Upper lobe of right lung (tissue), 1 donor: ENCODE measurements around the gene PGM5. TPM values are rescaled to one million over a fixed set of nuclear protein-coding genes. Genes with fewer than 3 reads are reported as not detected.

ENCODE experiments used
- ATAC-seq: fragments of 200-7000 bp; cut with Tn5 transposase; one replicate; pipeline ENCODE4 v1.9.1; 2020; ENCODE audit warnings: mild to moderate bottlenecking, moderate library complexity
- DNase-seq: peaks from one replicate; pipeline ENCODE4 v3.0.0-alpha.2; 2020
- H3K27ac ChIP-seq: fragments of 200-600 bp; one replicate; pipeline ENCODE4 v1.8.0; 2022
- H3K27me3 ChIP-seq: fragments of 200-600 bp; one replicate; pipeline ENCODE4 v1.8.0; 2022; ENCODE audit warnings: mild to moderate bottlenecking
- H3K36me3 ChIP-seq: fragments of 200-600 bp; one replicate; pipeline ENCODE4 v1.8.0; 2022
- H3K4me1 ChIP-seq: fragments of 200-600 bp; one replicate; pipeline ENCODE4 v1.8.0; 2022
- H3K4me3 ChIP-seq: fragments of 200-600 bp; one replicate; pipeline ENCODE4 v1.8.0; 2022; ENCODE audit warnings: mild to moderate bottlenecking
- H3K9me3 ChIP-seq: fragments of 200-600 bp; one replicate; pipeline ENCODE4 v1.8.0; 2022
- intact Hi-C: fragments of 100-400 bp; cut with DNase I; formaldehyde crosslinking; loops from one replicate; pipeline ENCODE4 v1.11.0; 2022
- total RNA-seq: library from RNA; stranded (reverse); fragmentation: NEBNext Ultra II Directional; extraction: Animal tissue kit (Norgen Biotek cat#: 25700); gene quantifications from one replicate; pipeline ENCODE4 v1.2.1, GENCODE V29; 2021
- TF ChIP-seq, protein P1 (sequence below): fragments of 200-600 bp; IDR thresholded peaks from one replicate; pipeline ENCODE4 v1.8.0; 2022; ENCODE audit warnings: antibody characterized with exemption
- donor health status: DM: no; HTN: yes; CAD: no; lungs with severe emphysema.

PGM5 gene
- total RNA-seq, 1 donor from 2014 or later, result 25.0 TPM

DNA sequence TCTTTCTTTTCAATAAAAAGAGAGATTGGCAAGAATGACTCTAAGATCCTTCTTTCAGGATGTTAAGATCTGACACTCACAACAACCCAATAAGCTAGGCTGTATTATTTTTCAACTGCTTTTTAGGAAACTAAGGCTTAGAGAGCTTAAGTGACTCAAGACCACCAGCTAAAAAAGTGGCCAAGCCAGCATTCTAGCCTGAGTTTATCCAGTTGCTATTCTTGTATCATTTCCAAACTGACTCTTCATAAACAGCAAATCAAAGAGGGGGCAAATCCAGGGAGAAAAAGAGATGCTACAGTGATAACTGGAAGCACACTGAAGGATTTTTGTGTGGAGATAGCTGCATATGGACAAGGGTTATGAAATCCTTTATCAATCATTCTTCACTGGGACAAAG is 137.1 kb downstream of the PGM5 start:
- DNase-seq, result no peak
- no peaks in the 10 kb centered on the region for H3K9me3 ChIP-seq
- H3K36me3 ChIP-seq, result no peaks in the 10 kb centered on the region
- H3K4me1 ChIP-seq, result no peaks in the 10 kb centered on the region
- no peak overlapping the region for H3K4me3 ChIP-seq
- intact Hi-C loops, result no loop called here
- TF ChIP-seq, protein P1, sequence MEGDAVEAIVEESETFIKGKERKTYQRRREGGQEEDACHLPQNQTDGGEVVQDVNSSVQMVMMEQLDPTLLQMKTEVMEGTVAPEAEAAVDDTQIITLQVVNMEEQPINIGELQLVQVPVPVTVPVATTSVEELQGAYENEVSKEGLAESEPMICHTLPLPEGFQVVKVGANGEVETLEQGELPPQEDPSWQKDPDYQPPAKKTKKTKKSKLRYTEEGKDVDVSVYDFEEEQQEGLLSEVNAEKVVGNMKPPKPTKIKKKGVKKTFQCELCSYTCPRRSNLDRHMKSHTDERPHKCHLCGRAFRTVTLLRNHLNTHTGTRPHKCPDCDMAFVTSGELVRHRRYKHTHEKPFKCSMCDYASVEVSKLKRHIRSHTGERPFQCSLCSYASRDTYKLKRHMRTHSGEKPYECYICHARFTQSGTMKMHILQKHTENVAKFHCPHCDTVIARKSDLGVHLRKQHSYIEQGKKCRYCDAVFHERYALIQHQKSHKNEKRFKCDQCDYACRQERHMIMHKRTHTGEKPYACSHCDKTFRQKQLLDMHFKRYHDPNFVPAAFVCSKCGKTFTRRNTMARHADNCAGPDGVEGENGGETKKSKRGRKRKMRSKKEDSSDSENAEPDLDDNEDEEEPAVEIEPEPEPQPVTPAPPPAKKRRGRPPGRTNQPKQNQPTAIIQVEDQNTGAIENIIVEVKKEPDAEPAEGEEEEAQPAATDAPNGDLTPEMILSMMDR, result no peak
- no peak overlapping the region for H3K27ac ChIP-seq
- no peaks in the 10 kb centered on the region for H3K27me3 ChIP-seq
- ATAC-seq, result no peak

DNA sequence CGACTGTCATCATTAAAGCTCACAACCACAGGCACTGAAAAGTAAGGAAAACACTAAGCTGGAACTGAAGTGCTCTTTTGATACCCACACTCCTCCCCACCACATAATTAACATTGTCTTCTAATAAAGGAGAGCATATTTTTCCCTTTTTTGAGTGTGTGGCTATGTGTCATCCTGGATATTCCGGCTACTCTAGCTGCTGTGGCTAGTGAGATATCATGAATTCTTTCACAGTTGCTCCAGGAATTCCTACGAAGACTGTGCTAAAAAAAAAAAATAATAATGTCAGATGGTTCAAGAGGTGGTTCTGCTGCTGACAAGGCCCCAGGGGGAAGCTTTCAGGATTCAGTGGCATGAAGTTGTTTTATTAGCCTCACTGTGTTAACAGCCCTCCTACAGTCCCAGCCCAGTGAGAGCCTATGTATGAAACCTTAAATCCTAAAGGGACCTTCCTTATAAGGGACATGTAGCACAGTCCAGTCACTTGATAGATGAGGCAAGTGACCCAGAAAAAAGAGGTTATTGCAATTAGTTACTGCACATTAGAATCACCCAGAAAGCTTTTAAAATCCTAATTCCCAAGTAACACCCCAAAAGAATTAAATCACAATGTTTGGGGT is 137.7 kb downstream of the PGM5 start:
- Histone ChIP-seq H3K4me1 (no peaks in the 10 kb centered on the region), H3K9me3 (no peaks in the 10 kb centered on the region), H3K27ac (no peak overlapping the region), H3K4me3 (no peak overlapping the region), H3K27me3 (no peaks in the 10 kb centered on the region), H3K36me3 (no peaks in the 10 kb centered on the region)
- ATAC-seq (no peak), DNase-seq (no peak)
- TF ChIP-seq, protein P1, result no peak
- intact Hi-C loops, result no loop called here

DNA sequence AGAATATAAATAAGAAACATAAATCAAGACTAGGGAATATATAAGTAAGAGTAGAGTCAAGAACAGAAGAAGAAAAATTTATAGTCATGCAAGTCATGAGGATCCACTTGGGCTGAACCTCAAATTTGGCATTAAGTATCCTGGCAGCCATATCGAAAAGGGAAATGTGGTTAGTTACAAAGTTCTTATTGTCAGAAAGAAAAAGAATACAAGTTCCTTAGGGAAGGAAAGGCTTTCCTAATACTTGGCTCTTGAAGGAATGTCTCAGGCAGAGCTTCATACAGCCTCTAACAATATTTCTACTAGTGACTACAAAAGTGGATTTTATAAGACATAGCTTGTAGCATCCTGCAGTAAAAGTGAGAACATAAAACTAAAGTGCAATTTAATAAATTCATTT is 138.8 kb downstream of the PGM5 start:
- intact Hi-C loops, result no loop called here
- H3K4me1 ChIP-seq, result peaks cover 2% of the 10 kb centered on the region
- H3K4me3 ChIP-seq, result no peak overlapping the region
- no peak overlapping the region for H3K27ac ChIP-seq
- DNase-seq (no peak), ATAC-seq (no peak)
- H3K9me3 ChIP-seq, result no peaks in the 10 kb centered on the region
- no peaks in the 10 kb centered on the region for H3K27me3 ChIP-seq
- TF ChIP-seq, protein P1, result no peak
- H3K36me3 ChIP-seq, result no peaks in the 10 kb centered on the region

DNA sequence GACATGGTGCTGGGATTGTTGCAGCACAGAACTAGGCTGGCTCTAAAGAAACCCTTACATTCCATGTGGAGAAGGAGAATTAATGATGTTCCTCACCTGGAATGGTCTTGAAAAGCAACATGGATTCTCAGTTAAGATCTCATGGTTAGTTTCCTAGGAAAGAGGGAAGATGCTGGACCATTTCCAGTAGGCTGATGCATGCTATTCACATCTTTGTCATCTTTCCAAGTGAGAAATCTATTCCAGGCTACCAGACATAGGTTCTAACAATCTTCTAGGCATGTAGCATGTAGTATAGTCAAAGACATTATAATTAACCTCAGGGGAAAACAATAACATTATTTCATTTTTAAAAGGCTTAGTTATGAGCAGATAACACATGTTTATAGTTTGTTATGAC is 139.9 kb downstream of the PGM5 start:
- Histone ChIP-seq H3K4me3 (no peak overlapping the region), H3K27ac (no peak overlapping the region), H3K4me1 (peaks cover 7% of the 10 kb centered on the region), H3K27me3 (no peaks in the 10 kb centered on the region), H3K9me3 (no peaks in the 10 kb centered on the region), H3K36me3 (no peaks in the 10 kb centered on the region)
- TF ChIP-seq, protein P1, result no peak
- ATAC-seq (no peak), DNase-seq (no peak)
- intact Hi-C loops, result no loop called here

DNA sequence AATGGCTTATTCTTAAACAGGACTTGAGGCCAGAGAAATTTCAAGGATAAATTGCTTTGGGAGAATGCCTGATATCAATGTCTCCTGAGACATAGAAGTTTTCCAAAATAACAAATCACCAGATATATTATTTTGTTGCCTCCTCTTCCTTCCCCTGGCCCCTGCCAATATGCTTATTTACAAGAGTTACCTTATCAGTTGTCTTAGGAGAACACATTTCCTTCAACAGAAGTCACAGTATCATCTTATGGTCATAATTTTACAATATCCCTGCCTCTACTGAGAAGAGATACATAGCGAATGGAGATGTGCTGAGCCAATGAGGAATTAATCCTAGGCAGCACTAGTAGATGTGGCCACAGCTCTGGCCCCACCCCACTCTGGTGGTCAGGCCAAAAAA is 141.2 kb downstream of the PGM5 start:
- peaks cover 7% of the 10 kb centered on the region for H3K4me1 ChIP-seq
- intact Hi-C loops, result no loop called here
- H3K27ac ChIP-seq, result no peak overlapping the region
- H3K27me3 ChIP-seq, result no peaks in the 10 kb centered on the region
- DNase-seq (no peak), ATAC-seq (no peak)
- no peaks in the 10 kb centered on the region for H3K36me3 ChIP-seq
- no peak overlapping the region for H3K4me3 ChIP-seq
- H3K9me3 ChIP-seq, result no peaks in the 10 kb centered on the region
- TF ChIP-seq, protein P1, result no peak

DNA sequence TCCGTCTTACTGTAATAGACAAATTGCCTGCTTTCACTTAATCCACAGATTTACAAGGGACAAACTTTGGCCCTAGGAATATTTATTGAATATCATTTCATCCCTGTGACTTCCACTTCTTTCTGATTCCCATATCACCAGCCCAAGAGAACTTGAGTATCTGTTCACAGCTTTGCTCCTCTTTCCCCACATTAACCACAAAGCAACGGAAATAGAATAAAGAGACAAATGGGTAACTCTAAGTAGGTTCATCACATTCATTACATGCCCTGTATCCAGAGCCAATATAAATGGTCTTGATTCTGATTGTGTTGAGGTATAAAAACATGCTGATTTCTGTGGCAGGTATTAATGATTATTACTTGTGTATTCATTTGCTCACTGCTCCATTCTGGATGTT is 142.4 kb downstream of the PGM5 start:
- no peak for DNase-seq
- Histone ChIP-seq H3K36me3 (no peaks in the 10 kb centered on the region), H3K9me3 (no peaks in the 10 kb centered on the region), H3K4me3 (no peak overlapping the region), H3K27ac (no peak overlapping the region), H3K27me3 (no peaks in the 10 kb centered on the region), H3K4me1 (peaks cover 7% of the 10 kb centered on the region)
- TF ChIP-seq, protein P1, result no peak
- intact Hi-C loops, result no loop called here
- ATAC-seq, result no peak
